ENCODE data around the gene KIF6.
"Not testable (repeated sequence)": the region's sequence is repeated elsewhere in the genome, so short reads cannot be mapped to it uniquely, and the experiment has no call there.

Gene KIF6

DNA sequence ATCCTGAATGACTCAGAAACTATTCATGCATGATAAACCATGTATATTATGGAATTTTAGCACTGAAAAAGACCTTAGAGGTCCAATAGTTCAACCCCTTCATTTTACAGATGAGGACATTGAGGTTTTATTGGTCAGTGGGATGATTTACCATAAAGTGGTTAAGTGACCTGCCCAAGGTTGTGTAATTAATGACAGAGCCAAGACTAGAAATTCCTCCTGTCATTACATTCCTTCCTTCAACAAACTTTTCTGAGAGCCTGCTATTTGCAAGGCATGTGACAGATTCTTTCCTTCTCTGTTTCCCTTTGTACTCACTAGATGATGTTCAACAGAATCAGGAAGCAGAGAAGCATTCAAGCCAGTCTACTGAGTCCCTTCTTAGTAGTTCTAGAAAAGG lies 232.0 kb downstream of the KIF6 start:
- no peak for DNase-seq

DNA sequence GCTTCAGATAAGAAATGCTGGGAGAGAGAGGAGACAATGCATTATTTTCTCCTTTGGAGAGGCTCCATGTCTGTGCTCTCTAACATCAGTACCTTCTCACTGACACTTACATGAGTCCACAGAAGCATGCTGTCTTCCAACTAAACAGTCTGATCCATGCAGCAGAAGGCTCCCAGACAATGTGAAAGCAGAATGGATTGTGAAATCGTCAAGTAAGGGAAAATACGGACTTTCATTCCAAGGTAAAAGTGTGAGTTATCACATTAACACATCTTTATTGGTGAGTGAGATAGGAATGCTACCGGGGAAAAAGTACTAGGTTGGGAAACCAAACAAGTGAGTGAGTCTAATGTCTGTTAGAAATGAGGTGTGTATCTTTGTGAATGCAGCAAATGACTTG lies 235.1 kb downstream of the KIF6 start:
- DNase-seq, result no peak

DNA sequence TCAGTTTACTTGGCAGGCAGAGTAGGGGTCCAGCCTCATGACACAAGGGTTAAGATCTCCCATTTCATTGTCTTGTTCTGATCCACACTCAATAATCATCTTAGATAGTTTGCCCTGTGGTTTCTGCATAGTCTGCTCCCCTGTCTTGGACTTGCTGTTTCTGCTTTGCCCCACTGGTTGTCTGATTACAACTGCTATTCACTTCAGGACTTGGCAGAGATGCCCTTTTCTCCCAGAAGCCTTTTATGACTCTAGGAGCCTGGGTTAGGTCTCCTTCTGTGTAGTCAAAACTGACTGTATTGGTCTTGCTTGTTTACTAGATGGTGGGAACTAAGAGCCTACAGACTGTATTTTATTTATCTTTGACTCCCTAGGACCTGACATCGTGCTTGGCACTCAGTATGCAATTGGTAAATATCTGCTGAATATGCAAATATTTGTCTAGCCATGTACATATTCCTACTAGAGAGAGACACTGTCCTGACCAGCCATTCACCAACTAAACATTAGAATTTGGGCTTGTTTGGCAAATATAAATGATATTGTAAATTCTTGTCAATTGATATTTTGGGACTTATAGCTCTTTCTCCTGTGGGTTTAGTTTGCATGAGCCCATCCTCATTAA lies 236.8 kb downstream of the KIF6 start:
- no peak for DNase-seq

DNA sequence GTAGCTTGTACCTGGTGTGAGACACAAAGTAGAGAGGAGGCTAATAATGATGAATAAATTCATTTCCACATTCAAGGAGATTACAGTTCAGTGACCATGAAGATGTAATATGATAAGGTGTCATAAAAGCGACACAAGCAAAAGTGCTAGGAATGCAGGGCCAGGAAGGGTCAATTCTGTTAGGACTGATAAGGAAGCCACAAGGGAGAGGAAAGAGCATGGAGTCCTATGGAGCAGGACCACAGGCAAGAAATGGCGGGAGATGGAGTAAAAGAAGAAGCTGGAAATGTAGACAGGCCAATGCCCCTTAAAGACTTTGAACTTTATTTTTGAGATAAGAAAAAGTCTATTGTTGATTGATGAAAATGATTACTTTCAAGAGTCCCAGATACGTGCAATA lies 240.9 kb downstream of the KIF6 start:
- no peak for DNase-seq

DNA sequence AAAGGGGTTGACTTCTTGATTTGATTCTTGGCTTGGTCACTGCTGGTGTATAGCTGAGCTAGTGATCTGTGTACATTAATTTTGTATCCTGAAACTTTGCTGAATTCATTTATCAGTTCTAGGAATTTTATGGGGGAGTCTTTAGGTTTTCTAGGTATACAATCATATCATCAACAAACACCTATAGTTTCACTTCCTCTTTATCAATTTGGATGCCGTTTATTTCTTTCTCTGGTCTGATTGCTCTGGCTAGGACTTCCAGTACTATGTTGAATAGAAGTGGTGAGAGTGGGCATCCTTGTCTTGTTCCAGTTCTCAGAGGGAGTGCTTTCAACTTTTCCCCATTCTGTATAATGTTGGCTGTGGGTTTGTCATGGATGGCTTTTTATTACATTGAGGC lies 245.4 kb downstream of the KIF6 start:
- DNase-seq, result not testable (repeated sequence)

DNA sequence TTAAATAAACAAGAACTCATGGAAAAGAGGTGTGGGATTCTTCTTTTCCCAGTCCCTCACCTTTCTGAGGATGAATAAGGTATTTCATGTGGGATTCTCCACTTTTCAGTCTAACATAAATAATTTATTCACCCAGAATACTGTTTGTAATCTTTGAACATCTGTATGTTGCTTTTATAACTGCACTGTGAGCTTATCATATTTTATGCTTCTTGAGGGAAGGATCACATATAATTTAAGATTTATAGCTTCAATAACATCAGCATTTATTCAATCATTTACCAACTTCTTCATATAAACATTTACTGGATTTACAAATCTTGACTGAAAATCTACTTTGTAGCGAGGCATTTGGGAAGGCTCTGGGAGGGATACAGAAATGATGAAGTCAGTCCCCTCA lies 248.5 kb downstream of the KIF6 start:
- no peak for DNase-seq

DNA sequence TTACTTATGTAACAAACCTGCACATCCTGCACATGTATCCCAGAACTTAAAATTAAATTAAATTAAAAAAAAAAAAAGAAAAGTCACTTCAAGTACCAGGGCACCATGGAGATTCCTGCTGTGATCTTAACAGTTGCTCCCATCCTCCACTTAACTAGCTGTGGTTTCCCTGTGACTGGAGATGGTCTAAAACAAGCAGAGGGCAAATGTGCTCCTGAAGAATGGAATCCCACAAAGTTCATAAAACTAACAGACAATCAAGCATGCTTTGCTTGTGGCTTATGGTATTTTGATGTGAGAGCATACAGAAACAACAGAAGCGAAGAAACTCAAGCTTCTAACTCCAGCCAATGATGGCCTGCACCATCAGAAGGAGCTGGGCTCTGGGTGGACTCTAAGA lies 249.1 kb downstream of the KIF6 start:
- DNase-seq, result no peak

DNA sequence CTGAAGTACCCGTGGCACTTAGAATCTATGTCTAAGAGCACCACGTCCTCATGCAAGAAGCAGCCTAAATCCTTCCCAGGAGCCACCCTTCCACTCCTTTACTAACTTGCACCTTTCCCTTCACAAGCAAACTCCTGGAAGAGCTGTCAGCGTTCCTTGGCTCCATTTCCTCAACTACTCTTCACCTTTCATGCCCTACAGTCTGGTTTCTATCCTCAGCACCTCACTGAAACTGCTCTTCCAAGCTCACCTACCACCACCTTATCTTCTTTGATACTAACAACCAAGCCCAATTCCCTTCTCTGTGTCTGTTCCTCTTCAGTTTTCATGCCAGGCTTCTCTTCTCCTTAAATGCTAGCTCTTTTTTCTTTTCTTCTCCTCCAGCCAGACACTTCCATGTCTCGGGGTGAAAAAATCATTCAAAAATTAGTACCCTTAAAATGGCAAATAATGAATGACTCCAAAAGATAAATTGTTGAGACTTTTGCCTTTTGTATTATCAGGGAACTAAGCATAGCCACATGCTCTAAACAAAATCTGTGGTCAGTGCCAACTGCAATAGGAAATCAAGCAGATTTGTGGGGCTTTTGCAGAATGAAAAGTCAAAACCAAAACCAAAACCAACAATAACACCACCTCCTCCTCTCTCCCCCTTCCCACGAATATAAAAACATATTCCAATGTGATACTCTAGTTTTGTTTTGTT lies 253.1 kb downstream of the KIF6 start:
- DNase-seq, result no peak

DNA sequence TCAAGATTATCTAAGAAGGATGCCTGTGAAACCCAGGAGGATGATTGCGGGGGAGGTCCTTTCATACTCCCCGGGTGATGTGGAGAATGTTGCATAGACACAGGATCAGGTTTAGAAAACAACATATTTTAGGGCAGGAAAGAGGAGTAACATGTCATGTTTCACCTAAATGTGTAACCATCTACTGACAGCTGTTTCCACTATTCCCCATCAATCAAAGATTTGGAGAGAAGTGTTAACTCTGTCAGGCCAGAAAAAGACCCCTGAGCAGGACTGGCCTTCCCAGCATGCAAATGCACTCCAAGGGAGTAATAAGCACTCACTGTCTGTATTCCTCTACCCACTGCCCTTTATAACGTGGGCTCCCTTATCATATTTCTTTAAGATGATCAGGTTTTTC lies 254.7 kb downstream of the KIF6 start:
- DNase-seq, result no peak

DNA sequence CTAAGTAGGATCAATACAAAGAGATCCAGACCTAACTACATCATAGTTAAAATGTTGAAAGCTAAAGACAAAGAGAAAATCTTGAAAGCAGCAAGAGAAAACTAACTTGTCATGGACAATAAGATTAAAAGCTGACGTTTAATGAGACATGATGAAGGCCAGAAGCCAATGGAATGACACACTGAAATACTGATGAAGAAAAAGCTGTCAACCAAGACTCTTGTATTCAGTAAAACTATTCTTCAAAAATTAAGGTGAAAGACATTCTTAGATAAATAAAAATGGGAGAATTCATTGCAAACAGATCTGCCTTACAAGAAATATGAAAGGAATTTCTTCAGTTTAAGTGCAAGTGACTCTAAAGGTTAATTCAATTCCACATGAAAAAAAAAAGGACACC lies 256.8 kb downstream of the KIF6 start:
- DNase-seq, result no peak

DNA sequence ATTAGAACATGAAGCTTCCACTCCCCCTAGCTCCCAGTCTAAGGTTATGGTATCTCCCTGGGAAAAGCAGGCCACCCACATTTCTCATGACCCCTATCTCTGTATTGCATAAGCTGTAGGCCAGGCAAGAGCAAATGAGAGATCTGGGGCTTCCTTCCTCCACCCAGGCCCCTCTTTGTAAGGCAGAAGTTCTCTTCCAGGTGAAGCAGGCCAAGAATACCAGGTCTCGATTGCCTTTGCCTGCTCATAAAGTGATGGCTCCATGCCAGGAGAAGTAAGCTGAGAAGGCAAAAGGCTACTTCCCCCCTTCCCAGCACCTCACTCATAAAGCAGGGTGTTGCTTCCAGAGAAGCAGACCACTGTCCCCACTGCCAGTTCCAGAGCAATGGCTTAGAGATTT lies 258.6 kb downstream of the KIF6 start:
- DNase-seq, result no peak

DNA sequence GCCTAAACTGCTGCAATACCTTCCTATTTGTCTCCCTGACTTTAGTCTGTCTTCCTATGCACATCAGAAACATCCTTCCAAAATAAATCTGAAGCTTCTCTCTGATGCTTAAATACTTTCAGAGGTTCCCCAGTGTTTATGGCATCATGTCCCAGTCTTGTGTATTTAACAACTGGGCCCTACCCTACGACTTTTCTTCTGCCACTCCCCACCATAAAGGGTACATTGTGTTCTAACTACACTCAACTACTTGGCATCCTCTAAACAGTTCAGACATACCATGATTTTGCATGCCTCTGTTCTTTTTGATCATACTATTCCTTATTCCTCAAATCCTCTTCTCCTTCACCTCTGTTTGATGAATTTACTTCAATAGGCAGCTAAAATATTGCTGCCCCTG lies 259.7 kb downstream of the KIF6 start:
- no peak for DNase-seq

DNA sequence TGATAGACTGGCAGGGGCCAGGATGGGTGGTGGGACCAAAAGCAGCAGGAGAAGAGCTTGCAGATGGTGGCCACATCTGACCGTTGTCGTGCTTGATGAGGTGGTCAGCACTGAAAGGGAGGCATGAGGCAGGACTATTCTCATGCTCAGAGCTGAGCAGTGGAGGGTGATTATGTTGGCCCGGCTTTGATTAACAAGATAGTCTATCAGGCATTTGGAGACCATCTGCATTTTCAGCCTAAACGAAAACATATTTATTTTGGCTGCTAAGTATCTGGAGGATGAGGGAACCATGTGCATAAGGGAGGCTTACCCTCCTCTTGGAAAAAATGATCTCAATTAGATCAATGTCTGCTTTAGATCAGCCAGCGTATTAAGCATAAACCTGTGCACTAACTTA lies 261.1 kb downstream of the KIF6 start:
- DNase-seq, result no peak

DNA sequence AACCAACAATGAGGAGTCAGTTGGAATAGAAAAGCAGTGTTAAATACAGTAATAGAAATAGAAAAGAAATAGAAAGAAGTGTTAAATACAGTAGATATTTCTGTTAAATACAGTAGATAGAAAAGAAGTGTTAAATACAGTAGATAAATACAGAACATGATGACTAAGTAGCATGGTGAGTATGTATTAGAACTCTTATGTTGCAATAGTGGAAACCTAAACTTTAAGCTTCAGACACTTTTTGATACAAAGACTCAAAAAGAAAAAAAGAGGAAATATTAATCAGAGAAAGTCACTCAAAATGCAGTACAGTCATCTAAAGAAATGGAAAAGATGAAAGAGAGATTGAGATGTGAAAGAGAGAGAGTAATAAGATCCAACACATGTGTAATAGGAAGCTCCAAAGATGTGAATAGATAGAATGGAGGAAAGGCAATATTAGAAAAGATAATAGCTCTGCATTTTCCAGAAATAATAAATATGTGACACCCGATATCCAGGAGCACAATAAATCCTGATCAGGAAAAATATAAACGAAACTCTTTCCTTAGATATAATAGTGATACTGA lies 271.2 kb downstream of the KIF6 start:
- DNase-seq, result no peak

DNA sequence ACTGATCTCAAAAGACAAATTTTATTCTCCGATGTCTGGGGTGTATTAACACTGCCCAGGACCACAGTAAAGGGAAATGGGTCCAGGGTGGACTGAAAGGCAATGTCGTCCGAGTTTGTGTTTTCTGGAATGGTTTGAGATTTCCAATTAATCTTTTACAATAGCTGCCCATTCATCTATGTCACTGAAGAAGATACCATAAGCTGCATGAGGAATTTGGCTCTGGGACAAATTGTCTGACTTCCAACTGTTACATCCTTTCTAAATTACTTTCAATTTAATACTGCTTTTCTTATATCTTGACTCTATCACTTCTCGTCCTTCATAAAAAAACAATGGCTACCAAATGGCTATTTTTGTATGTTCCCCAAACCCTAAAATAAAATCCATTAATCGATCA lies 272.0 kb downstream of the KIF6 start:
- no peak for DNase-seq

DNA sequence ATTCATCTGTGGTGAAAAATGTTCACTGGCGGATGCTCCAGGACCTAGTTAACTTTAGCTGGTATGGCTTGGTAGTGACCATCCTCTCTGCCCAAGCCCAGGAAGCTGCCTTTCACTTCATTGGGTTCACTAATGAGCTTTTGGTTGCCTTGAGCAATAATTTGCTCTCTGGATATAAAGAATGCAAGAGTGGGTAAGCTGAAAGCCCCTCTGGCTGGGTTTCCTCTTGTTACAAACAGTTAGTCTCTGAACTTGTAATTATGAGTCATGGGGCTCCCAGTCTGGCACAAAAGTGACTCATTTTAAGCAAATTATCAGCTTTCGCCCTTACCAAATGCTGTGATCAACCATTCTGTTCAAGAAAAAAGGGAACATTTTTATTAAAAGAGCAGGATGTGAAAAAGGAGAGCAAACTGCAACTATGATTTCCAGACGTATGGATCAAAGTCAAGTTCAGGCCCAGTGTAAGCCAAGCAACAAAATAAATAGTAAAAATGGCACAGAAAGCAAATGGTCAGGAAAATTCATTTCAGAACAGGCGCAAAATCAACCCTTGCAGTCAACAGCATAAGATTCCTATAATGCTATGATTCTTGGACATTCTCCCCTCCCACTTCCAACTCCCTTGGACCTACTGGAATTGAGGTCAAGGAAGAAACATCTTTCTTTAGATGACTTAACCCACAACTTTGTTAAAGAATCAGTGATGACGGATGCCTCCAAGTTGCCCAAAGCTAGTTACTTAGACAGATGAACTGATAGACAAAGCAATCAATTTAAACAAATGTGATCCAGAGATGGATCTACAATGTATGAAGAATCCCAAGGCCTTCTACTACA lies 272.7 kb downstream of the KIF6 start:
- no peak for DNase-seq

DNA sequence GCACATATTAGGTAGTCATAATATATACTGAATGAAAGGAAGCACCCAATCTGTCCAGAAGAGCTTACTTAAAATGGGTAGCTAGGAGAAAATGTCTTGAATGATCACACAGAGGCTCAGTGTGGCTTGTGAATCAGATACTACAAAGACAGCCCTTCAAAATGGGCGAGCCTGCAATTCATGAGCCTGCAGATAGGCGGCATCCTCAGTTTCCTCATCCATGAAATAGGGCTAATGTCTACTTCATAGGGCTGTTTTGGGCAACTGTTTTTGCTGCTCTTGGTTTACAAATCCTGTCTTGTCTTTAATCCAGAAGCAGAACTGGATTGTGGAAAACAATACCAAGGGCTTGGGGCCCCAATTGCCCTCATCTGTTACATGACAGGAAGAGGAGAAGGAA lies 273.4 kb downstream of the KIF6 start:
- DNase-seq, result no peak

DNA sequence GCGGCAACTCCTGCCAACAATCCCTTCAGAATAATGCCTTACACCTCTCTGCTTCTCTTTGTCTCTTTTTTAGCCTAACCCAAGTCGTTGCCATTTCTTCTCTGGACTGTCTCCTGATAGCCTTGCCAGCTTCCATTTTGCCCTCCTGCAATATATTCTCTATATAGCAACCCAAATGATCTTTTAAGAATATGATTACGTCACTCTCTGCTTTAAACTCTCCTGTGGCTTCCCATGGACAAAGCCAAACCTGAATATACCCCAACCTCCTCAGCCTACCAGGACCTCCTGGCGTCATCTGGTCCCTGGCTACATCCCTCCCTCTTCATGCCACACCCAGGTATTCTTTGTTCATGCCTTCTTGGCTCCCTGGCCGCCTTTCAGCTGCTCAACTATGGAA lies 276.2 kb downstream of the KIF6 start:
- no peak for DNase-seq

DNA sequence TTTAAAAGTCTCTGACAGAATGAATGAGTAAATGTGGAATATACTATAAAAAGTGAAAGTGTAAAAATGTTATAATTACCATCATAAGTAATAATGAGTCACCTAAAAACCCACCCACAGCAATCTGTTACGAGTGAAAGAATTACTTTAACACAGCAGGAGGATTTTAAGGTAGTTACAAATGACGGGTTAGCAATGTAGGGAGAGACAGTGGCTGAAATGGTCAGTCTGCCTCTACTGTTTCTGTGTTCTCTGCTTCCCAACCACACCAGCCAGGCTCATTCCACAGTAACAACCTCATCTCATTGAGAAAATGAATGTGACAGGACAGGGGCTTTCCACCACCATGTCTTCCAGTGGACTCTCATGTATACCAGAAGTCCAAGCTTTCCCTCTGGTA lies 278.3 kb downstream of the KIF6 start:
- no peak for DNase-seq

DNA sequence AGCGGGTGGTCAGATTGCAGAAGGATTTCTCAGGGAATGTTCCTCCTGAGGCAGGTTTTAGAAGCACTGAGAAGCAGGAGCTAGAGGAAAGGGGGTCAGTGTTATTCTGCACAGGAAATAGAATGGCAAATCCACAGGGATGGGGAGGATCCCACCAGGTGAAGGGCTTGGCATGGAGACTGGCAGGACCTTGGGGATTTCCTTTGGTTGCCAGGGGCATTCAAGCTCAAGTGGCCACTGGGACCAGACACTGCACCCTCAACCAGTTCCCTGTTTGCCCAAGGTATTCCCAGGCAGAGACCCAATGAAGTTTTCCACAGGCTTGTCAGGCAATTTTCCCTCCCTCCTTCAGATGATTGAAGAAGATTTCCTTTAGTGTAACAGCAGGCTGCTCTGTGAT lies 279.5 kb downstream of the KIF6 start:
- DNase-seq, result no peak

DNA sequence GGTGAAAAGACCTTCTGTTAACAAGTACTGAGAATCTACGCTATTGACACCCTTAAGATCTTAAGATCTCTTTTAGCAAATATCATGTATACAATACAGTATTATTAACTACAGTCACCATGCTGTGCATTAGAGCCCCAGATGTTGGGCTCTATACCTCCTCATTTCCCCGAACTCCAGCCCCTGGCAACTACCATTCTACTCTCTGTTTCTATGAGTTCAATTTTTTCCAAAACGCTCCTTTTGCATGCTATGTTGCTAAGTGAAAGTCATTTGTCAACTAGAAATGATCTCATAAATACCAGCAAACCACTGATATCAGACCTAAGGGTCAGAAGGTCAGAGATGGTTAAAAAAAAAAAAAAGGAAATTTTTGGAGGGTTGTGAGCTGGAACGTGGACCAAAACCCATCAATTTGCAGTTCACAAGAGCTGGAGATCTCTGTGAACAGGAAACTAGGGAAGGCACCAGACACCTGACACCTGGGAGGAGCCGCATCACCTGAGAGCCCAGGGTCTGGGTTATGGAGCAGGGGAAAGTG lies 280.7 kb downstream of the KIF6 start:
- DNase-seq, result no peak

DNA sequence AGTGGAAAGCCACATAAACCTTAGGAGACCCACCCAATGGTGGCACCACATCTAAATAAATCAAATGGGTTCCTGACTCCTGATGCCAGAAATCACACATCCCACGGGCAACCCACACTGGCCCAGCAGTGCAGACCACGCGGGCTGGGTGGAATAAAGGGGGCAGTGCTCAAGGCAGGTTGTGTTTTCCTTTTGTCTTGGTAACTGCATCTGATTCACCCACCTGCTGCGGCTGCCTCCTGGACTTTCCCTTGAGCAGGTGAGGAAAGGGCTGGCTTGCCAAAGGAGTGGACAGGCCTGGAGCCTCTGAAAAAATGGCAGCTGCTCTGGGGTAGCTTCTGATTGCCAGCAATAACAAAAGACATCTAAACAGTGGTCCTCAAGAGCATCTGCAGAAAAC lies 283.2 kb downstream of the KIF6 start:
- no peak for DNase-seq

DNA sequence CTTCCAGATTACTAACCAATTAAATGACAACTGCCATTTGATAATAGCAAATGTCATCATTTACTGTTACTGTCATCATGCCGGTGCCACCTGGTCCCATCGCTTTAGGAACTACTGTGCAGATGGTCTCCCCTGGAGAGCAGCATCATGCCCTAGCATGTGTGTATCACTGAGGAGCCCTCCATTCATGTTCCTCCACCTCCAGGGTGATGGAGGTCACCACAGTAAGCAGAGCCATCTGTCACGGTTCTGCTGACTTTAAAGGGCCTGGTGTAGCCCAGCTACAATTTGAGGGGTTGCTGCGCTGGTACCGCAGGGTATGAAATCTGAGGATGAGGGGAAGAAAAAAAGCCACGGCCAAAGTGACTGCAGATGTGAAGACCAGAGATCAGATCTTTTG lies 283.9 kb downstream of the KIF6 start:
- DNase-seq, result no peak

DNA sequence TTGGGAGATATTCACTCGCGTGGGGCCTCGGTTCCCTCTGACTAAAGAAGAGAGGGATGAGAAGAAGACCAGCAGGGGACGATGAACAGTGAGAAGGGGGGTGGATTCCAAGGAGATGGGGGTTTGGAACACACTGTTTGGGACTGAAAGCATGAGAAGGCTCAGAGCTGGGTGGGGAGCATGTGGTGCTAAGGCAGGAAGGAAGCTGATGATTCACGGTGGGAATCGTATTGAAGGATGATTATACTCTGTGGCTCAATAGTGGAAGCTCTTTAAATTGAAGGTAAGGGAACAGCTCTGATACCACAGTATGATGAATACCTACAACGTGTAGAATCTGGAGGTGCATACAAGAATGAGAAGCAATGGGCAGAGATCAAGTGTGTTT lies 285.2 kb downstream of the KIF6 start:
- no peak for DNase-seq

Data from CD4-positive, alpha-beta T cell treated with Interleukin-12 subunit alpha and Interleukin-12 subunit beta, for 1 hour (primary cell).